ENCODE data around the gene GRIN2D.

Gene GRIN2D

GRCh38 chr19:48442116-48443035 lies 48.9 kb downstream of the GRIN2D start:
- DNase-seq (ENCODE audit: low read depth), result no peak

- DNase-seq (ENCODE audit: low read depth), result no peak
Measured at GRCh38 chr19:48443256-48443655, 49.8 kb downstream of the GRIN2D start.
